K562 (cell line): ENCODE data around the gene MBNL2. TPM values are rescaled to one million over a fixed set of nuclear protein-coding genes. Genes with fewer than 3 reads are reported as not detected.

ENCODE experiments used
- FOSL1 ChIP-seq: fragments of 200-800 bp; sonication (Bioruptor generic); conservative IDR thresholded peaks from 2 replicates; pipeline ENCODE4 v1.6.1; 2016; ENCODE audit warnings: missing genetic modification characterization, missing compliant biosample characterization
- JUND ChIP-seq, 2 experiments: IDR thresholded peaks; 2 replicates in 1 of 2; 3 replicates in 1 of 2; pipeline ENCODE4 v1.6.1; 2011; ENCODE audit warnings: borderline replicate concordance in 2 of 2, low read depth in 2 of 2, low read length in 2 of 2, improper control_type of control experiment in 1 of 2, missing biosample characterization in 1 of 2, missing genetic modification characterization in 1 of 2, missing genetic modification reagents in 1 of 2
- MTA3 ChIP-seq: fragments of 450-650 bp; formaldehyde crosslinking; IDR thresholded peaks from 2 replicates; pipeline ENCODE4 v1.6.1; 2017; ENCODE audit warnings: mild to moderate bottlenecking, borderline replicate concordance
- RB1 ChIP-seq: fragments of 450-650 bp; IDR thresholded peaks from 2 replicates; pipeline ENCODE4 v1.6.1; 2017; ENCODE audit warnings: low read depth, mild to moderate bottlenecking
- ZNF764 ChIP-seq: fragments of 250-450 bp; sonication (Bioruptor Pico); IDR thresholded peaks from 2 replicates; pipeline ENCODE4 v1.4.0; 2020; ENCODE audit warnings: low read depth, mild to moderate bottlenecking, moderate library complexity
- polyA plus RNA-seq, 8 experiments: library from polyadenylated mRNA; depleted of rRNA in 4 of 8; stranded (reverse) in 5 of 8; unstranded in 3 of 8; fragments of >200 nt; fragmentation: Nextera tagmentation in 2 of 8; fragmentation: Illumina TruSeq in 1 of 8; extraction: Ambion mirVana in 2 of 8; extraction: Trizol in 1 of 8; gene quantifications; 2 replicates each; pipeline versions ENCODE4 v1.2.1 to v1.2.3, GENCODE V29; 2011 to 2014; ENCODE audit warnings: inconsistent platforms in 1 of 8, missing spikeins in 1 of 8
- total RNA-seq, 7 experiments: library from RNA; depleted of rRNA in 6 of 7; stranded (reverse); fragments of >200 nt in 6 of 7; fragmentation: Illumina TruSeq in 2 of 7; extraction: Trizol in 2 of 7; gene quantifications; 2 replicates each; pipeline versions ENCODE4 v1.2.1 to v1.2.3, GENCODE V29; 2011 to 2021; ENCODE audit warnings: low replicate concordance in 1 of 7
- TF ChIP-seq, protein P1 (sequence below), 2 experiments: fragments of 450-650 bp in 1 of 2; sonication (generic) in 1 of 2; formaldehyde crosslinking in 1 of 2; IDR thresholded peaks in 1 of 2; conservative IDR thresholded peaks in 1 of 2; 2 replicates each; pipeline versions ENCODE4 v1.6.1 to v1.8.1; 2016 to 2023; ENCODE audit warnings: mild to moderate bottlenecking in 2 of 2, moderate library complexity in 2 of 2, inconsistent platforms in 1 of 2, missing genetic modification reagents in 1 of 2
- TF ChIP-seq, protein P2 (sequence below), 2 experiments: fragments of 450-650 bp; formaldehyde crosslinking in 1 of 2; IDR thresholded peaks; 2 replicates each; pipeline versions ENCODE4 v1.4.0 to v1.6.1; 2014 to 2020; ENCODE audit warnings: mild to moderate bottlenecking in 2 of 2, borderline replicate concordance in 1 of 2, low read depth in 1 of 2
- TF ChIP-seq, protein P3 (sequence below), 2 experiments: fragments of 450-650 bp; IDR thresholded peaks; 2 replicates each; pipeline ENCODE4 v1.6.1; 2018; ENCODE audit warnings: mild to moderate bottlenecking in 2 of 2, low read depth in 1 of 2; ENCODE audit not compliant: partially characterized antibody in 2 of 2

The MBNL2 gene
- total and polyA plus RNA-seq, 9 of the 15 experiments (the other 6 are each of a cell fraction or from before 2014, with no cell fraction given), result 7.0 to 24.8 (median 13.8) TPM

DNA sequence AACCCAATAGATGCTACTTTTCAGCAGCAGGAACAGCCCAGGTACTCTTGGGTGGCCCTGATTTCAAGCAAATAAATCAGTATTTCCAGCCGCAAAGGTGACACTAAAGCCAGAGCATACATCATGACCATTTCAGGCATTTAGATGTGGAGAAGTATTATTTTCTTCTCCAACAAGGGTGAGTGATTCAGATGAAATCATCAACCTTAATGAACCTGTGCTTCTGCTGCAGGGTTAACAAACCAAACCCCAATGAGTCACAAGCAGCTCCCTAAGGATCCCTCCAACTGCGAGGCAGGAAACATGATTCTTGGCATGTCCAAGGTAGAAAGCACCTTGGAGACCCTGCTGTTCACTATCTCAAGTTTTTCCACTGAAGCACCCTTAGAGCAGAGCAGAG lies 32.7 kb downstream of the MBNL2 start (continued):
- TF ChIP-seq JUND (IDR thresholded peaks at IDR 0.05; ENCODE audit: borderline replicate concordance, low read depth, low read length) (peak; percentile 29; the same call in 1 of the 2 replicates), JUND (tag; IDR thresholded peaks at IDR 0.05; ENCODE audit: borderline replicate concordance, low read depth, low read length) (no peak), RB1 (no peak), FOSL1 (tag) (peak; percentile 62), MTA3 (no peak), ZNF764 (CRISPR knock-in tag) (no peak)
- TF ChIP-seq, protein P1, sequence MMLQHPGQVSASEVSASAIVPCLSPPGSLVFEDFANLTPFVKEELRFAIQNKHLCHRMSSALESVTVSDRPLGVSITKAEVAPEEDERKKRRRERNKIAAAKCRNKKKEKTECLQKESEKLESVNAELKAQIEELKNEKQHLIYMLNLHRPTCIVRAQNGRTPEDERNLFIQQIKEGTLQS (IDR thresholded peaks at IDR 0.05), result peak; percentile 39; the same call in 1 of the 2 replicates
- TF ChIP-seq, protein P1 (CRISPR knock-in tag; conservative IDR thresholded peaks at IDR 0.05), result no peak
- TF ChIP-seq, protein P2, sequence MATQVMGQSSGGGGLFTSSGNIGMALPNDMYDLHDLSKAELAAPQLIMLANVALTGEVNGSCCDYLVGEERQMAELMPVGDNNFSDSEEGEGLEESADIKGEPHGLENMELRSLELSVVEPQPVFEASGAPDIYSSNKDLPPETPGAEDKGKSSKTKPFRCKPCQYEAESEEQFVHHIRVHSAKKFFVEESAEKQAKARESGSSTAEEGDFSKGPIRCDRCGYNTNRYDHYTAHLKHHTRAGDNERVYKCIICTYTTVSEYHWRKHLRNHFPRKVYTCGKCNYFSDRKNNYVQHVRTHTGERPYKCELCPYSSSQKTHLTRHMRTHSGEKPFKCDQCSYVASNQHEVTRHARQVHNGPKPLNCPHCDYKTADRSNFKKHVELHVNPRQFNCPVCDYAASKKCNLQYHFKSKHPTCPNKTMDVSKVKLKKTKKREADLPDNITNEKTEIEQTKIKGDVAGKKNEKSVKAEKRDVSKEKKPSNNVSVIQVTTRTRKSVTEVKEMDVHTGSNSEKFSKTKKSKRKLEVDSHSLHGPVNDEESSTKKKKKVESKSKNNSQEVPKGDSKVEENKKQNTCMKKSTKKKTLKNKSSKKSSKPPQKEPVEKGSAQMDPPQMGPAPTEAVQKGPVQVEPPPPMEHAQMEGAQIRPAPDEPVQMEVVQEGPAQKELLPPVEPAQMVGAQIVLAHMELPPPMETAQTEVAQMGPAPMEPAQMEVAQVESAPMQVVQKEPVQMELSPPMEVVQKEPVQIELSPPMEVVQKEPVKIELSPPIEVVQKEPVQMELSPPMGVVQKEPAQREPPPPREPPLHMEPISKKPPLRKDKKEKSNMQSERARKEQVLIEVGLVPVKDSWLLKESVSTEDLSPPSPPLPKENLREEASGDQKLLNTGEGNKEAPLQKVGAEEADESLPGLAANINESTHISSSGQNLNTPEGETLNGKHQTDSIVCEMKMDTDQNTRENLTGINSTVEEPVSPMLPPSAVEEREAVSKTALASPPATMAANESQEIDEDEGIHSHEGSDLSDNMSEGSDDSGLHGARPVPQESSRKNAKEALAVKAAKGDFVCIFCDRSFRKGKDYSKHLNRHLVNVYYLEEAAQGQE (IDR thresholded peaks at IDR 0.05; ENCODE audit: borderline replicate concordance), result no peak
- TF ChIP-seq, protein P2 (CRISPR knock-in tag; IDR thresholded peaks at IDR 0.05; ENCODE audit: low read depth), result no peak
- TF ChIP-seq, protein P3, sequence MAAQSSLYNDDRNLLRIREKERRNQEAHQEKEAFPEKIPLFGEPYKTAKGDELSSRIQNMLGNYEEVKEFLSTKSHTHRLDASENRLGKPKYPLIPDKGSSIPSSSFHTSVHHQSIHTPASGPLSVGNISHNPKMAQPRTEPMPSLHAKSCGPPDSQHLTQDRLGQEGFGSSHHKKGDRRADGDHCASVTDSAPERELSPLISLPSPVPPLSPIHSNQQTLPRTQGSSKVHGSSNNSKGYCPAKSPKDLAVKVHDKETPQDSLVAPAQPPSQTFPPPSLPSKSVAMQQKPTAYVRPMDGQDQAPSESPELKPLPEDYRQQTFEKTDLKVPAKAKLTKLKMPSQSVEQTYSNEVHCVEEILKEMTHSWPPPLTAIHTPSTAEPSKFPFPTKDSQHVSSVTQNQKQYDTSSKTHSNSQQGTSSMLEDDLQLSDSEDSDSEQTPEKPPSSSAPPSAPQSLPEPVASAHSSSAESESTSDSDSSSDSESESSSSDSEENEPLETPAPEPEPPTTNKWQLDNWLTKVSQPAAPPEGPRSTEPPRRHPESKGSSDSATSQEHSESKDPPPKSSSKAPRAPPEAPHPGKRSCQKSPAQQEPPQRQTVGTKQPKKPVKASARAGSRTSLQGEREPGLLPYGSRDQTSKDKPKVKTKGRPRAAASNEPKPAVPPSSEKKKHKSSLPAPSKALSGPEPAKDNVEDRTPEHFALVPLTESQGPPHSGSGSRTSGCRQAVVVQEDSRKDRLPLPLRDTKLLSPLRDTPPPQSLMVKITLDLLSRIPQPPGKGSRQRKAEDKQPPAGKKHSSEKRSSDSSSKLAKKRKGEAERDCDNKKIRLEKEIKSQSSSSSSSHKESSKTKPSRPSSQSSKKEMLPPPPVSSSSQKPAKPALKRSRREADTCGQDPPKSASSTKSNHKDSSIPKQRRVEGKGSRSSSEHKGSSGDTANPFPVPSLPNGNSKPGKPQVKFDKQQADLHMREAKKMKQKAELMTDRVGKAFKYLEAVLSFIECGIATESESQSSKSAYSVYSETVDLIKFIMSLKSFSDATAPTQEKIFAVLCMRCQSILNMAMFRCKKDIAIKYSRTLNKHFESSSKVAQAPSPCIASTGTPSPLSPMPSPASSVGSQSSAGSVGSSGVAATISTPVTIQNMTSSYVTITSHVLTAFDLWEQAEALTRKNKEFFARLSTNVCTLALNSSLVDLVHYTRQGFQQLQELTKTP (IDR thresholded peaks at IDR 0.05; ENCODE audit: low read depth in 1 of 2, partially characterized antibody in 2 of 2), result no peak
